Pulmonary artery endothelial cell (primary cell): ENCODE data around the gene RELN. TPM values are rescaled to one million over a fixed set of nuclear protein-coding genes. Genes with fewer than 3 reads are reported as not detected.

ENCODE experiments used
- DNase-seq: peaks from one replicate; pipeline ENCODE4 v3.0.0-alpha.2; 2011; ENCODE audit warnings: low read depth, low spot score
- total RNA-seq: library from RNA; depleted of rRNA; stranded (reverse); fragments of >200 nt; gene quantifications from 2 replicates; pipeline ENCODE4 v1.2.3, GENCODE V29; 2014

RELN gene
- total RNA-seq, 1 donor from 2014 or later, result 7.9 TPM

DNA sequence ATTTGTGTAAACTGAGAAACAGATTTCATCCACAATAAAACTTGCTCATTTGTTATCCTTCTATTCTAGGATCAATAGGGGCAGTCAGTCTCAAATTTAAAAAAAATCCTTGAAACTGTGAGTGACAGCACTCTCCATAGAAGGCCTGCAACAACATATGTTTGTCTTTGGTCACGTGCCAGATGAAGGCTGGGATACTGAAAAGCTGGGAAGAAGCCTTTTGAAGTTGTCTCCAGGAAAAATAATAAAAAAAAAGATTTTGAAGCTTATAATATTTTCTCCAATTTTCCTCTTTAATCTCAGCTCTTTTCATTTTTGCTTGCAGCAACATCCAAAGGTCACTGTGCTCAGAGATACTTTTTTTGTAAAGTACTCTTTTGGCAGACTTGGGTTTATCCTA, 414.9 kb downstream of the RELN start:
- no peak for DNase-seq

DNA sequence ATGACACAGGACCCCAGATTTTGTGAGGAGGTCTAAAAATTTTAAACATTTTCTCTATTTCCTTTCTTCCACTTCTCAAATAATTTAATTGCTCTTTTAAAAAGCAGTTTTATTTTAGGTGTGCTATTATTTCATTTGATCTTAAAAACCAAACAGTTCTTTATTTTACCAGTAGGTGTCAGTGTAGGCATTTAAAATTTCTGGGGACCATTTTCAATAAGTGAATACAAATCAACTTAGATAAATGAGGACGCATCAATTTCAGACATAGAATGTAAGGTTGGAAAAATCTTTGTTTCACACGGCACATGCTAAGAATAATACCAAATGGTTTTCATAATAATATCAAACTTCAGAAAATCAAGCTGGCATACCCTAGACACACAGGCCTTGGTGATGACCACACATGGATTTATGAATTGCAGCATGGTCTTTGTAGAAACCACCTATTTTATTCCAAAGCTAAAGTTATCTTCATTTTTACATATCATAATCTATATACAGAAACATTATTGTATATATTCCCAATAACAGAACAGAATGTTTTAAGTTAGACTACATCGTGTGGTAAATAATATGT, 415.9 kb downstream of the RELN start:
- DNase-seq, result peak; percentile 7

- no peak for DNase-seq
Observed at GRCh38 chr7:103571586-103571985, 417.9 kb downstream of the RELN start.

DNA sequence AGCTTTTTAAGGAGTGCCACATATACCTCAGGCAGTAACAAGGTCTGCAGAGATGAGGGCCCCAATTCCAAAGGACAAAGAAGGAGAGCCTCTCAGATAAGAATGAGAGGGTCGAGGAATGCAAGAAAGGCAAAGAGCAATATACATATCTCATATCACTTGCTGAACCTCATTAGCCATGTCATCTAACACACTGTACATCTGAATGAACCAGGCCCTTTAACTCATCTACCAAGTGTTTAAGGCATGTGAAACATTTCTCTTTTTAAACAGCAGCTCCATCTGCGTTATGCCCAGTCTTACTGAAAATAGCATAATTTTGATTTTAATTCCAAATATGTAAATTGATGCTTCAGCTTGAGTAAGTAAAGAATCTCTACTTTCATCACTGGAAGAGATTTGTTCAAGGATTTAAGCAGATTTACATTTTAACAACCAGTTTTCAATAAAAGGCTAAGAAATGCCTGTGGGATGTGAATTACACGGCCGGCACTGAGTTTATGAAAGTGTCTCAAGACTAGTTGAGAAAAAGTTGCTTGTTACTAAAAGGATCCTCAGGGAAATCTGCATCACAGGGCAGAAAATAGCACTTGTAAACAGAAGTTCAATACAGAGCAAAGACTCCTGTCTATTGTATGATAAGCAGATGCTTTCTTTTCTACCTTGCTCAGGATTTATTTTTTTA, 419.7 kb downstream of the RELN start:
- DNase-seq, result no peak

- DNase-seq, result no peak
Observed at GRCh38 chr7:103564416-103564815, 425.0 kb downstream of the RELN start.

- no peak for DNase-seq
Observed at GRCh38 chr7:103560136-103560535, 429.3 kb downstream of the RELN start.

GRCh38 chr7:103551016-103551415, 438.4 kb downstream of the RELN start:
- DNase-seq, result no peak

- DNase-seq, result no peak
Observed at GRCh38 chr7:103549786-103550185, 439.7 kb downstream of the RELN start.

GRCh38 chr7:103547451-103548284, 441.8 kb downstream of the RELN start:
- DNase-seq, result no peak

DNA sequence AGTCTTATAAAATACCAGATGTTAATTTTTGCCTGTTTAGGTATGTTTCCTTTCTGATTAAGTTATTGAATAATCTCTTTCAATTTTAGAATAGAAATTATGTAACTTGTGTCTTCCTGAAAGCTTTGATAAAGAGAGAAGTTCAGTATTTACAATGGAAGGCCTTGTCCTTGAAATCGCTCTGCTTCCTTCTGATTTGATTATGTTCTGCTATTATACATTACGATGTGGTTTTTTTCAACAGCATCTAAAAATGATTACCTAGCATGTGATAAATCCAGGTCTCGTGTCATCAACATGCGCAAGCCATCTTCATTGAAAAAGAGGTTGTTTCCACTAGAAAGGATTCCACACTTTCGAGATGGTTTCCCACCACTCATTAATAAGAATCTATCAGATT, 447.0 kb downstream of the RELN start:
- no peak for DNase-seq

- DNase-seq, result no peak
Observed at GRCh38 chr7:103541947-103542346, 447.5 kb downstream of the RELN start.

- DNase-seq, result no peak
Observed at GRCh38 chr7:103541026-103541425, 448.4 kb downstream of the RELN start.

- DNase-seq, result no peak
Observed at GRCh38 chr7:103540338-103540737, 449.1 kb downstream of the RELN start.

GRCh38 chr7:103539875-103540274, 449.6 kb downstream of the RELN start:
- DNase-seq, result no peak

GRCh38 chr7:103538964-103539709, 450.3 kb downstream of the RELN start:
- no peak for DNase-seq

DNA sequence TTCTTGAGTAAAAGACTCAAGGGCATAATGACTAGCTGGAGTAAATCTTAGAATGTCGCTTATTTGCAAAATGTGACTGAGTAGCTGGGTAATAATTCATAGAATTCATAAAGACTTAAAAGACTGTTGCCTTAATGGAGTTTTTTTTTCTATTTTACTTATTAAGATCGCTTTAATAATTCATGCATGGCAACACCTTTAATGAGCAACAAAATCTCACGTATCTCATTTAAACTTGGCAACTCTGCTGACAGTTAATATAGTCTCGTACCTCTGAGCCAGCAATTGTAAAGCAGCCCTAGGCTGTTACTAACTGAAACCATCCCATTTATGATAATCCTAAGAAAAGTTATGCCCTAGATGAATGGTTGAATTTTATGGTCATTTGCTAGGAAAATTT, 455.7 kb downstream of the RELN start:
- DNase-seq, result no peak

DNA sequence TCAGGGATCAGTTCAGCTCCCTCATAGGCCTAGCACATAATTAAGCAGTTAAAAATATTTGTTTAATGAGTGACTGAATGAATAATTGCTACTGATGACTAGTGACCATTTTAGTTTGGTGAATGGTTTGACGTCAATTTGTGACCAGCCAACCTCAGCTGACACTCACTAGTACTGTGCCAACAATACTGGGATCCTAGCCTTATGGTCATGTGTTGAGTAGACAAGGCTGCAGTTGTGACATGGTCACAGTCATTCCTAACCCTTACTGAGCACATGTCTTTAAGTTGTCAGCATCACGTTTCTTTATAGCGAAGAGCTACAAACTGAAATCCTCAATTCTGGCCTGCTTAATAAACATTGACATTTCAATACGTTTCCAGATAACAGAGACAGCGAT, 456.5 kb downstream of the RELN start:
- DNase-seq, result no peak

DNA sequence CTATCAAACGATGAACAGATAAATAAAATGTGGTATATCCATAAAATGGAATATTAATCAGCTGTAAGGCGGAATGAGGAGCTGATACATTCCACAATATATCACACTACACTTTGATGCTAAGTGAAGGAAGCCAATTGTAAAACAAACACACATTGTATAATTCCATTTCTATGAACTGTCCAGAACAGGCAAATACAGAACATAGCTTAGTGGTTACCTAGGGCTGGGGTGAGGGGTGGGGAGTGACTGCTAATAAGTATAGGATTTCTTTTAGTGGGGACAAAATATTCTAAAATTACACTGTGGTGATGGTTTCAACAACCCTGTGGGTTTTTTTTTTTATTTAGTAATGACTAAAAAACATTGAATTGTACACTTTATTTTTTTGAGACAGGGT, 461.3 kb downstream of the RELN start:
- no peak for DNase-seq

DNA sequence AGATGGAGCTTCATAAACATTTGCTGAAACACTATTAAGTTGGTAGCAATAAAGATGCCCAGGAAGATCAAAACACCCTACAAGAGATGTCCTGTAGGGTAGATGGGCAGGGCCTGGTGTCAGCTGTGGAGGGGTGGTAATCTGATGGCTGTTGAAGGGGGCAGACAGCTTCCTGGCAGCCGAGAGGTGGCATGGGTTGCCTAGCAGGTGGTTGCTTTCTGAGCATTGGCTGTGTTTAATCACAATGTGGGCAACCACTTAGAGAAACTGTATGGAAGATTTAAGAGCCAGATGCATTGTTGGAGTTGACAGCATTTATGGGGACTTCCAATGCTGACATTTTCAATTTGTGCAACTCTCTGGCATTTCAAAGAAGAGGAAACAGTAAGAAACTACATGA, 463.5 kb downstream of the RELN start:
- no peak for DNase-seq

DNA sequence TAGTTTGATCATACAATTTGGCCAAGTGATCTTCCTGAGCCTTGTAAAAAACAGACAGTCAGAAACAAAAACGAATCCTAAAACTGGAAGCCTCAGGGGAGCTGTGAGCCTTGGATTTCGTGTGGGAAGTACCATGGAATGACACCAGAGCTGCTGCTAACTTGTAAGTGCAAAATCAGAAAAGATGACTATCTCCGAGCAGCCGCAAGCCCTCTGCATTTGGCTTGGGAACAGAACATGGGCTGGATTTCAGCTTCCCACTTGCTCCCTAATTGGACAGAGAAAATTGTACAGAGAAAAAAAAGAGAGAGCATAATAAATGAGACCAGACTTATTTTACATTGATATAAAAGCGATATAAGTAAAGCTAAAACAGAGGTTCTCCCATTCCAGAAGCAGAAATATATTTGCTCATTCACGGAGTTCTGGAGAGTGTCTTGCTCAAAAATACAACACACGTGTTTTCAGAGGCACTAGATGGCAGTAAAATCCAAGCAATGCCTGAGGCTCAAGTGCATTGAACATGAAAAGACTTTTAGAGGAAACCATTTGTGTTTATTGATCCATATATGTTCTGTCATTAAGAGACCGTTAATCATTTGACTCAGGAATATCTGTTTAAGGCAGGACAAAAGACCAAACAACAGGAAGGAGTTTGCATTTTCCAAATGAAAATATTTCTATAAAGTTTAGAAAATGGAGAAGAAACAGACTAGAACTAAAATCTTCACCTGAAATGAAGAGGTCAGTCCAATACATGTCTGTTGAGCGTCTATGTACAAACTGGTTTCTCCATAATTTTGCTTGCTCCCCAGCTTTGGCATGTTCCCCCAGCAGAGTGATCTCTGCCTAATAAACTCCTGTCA, 465.2 kb downstream of the RELN start:
- DNase-seq, result no peak

DNA sequence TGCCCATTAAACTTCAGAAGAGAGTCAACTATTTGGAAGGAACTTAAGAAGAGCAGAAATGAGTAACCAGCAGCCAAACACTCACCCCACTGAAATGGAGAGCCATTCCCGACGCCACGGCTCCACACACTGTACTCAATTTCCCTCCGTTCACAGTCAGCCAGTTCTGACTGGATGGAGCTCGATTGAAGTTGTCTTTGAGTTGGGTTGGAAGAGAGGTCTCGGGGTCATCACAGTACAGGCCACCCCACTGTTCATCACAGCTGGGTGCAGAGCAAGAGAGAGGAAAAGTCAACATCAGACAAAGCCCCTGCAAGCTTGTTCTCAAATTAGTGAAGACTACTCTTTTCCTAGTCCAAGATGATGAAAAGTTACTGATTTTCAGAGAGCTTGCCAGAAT, 467.5 kb downstream of the RELN start:
- no peak for DNase-seq
